Measurements from ENCODE around the gene IL18RAP.

GRCh38 chr2:102417946-102418345, 5.0 kb upstream of the IL18RAP start:
- TF ChIP-seq POLR2AphosphoS5 (IDR thresholded peaks at IDR 0.05; ENCODE audit: borderline replicate concordance, low read depth, low read length) (no peak), EZH2 (IDR thresholded peaks at IDR 0.05) (no peak), FOXP2 (optimal IDR thresholded peaks at IDR 0.05; ENCODE audit: control extremely low read depth, extremely low read length, insufficient read depth) (no peak)
